CD4-positive, alpha-beta T cell treated with Interleukin-17A for 1 hour (primary cell): ENCODE measurements around the gene NASP.
"Not testable (repeated sequence)": the region's sequence is repeated elsewhere in the genome, so short reads cannot be mapped to it uniquely, and the experiment has no call there.

Source experiments
- DNase-seq: peaks from one replicate; pipeline ENCODE4 v3.0.0-alpha.2; 2020

Gene NASP

GRCh38 chr1:45569962-45570581, 13.8 kb upstream of the NASP start:
- peak; percentile 81 for DNase-seq

GRCh38 chr1:45570631-45571030, 13.2 kb upstream of the NASP start:
- DNase-seq, result no peak

- no peak for DNase-seq
These were observed 10.5 kb upstream of the NASP start for GRCh38 chr1:45573231-45573804.

- no peak for DNase-seq
These were observed 9.7 kb upstream of the NASP start for GRCh38 chr1:45574105-45574626.

GRCh38 chr1:45583264-45583665, 576 bp upstream of the NASP start:
- DNase-seq, result peak; percentile 97

- peak; percentile 88 for DNase-seq
These were observed 689 bp downstream of the NASP start for GRCh38 chr1:45584351-45585109.

GRCh38 chr1:45585110-45585426, 1.2 kb downstream of the NASP start:
- DNase-seq, result no peak

GRCh38 chr1:45585496-45586075, 1.7 kb downstream of the NASP start:
- no peak for DNase-seq

GRCh38 chr1:45586769-45587168, 2.9 kb downstream of the NASP start:
- DNase-seq, result no peak

- DNase-seq, result no peak
These were observed 6.0 kb downstream of the NASP start for GRCh38 chr1:45589861-45590260.

- DNase-seq, result no peak
These were observed 10.6 kb downstream of the NASP start for GRCh38 chr1:45594412-45594811.

- not testable (repeated sequence) for DNase-seq
These were observed 12.9 kb downstream of the NASP start for GRCh38 chr1:45596765-45597164.

GRCh38 chr1:45604239-45604638, 20.4 kb downstream of the NASP start:
- DNase-seq, result no peak

- no peak for DNase-seq
These were observed 23.7 kb downstream of the NASP start for GRCh38 chr1:45607404-45608074.

GRCh38 chr1:45608175-45609156, 24.6 kb downstream of the NASP start:
- DNase-seq, result no peak

- no peak for DNase-seq
These were observed 26.9 kb downstream of the NASP start for GRCh38 chr1:45610589-45611226.

GRCh38 chr1:45612941-45613579, 29.2 kb downstream of the NASP start:
- no peak for DNase-seq

GRCh38 chr1:45615885-45616284, 32.0 kb downstream of the NASP start:
- no peak for DNase-seq

GRCh38 chr1:45617618-45618017, 33.8 kb downstream of the NASP start:
- no peak for DNase-seq

- DNase-seq, result no peak
These were observed 35.5 kb downstream of the NASP start for GRCh38 chr1:45619149-45619921.
